Liver (tissue), 3 donors: Measurements from ENCODE around the gene GRK5.

ENCODE experiments used
- CTCF ChIP-seq: fragments of 150-350 bp; IDR thresholded peaks from 2 replicates; pipeline ENCODE4 v1.5.1; 2017; ENCODE audit warnings: improper control_type of control experiment, low read depth, low read length; ENCODE audit not compliant: missing input control
- EGR1 ChIP-seq, 2 donors: IDR thresholded peaks; 2 replicates each; pipeline ENCODE4 v1.6.1; 2016 to 2018; ENCODE audit warnings: antibody characterized with exemption in 2 of 2, low read depth in 2 of 2
- FOXA1 ChIP-seq: IDR thresholded peaks from 2 replicates; pipeline ENCODE4 v1.6.1; 2016; ENCODE audit warnings: antibody characterized with exemption
- RAD21 ChIP-seq, 2 donors: IDR thresholded peaks; 2 replicates each; pipeline ENCODE4 v1.6.1; 2016; ENCODE audit warnings: antibody characterized with exemption in 2 of 2, mild to moderate bottlenecking in 2 of 2
- SP1 ChIP-seq: IDR thresholded peaks from 2 replicates; pipeline ENCODE4 v1.6.1; 2018; ENCODE audit warnings: antibody characterized with exemption, mild to moderate bottlenecking
- TAF1 ChIP-seq: conservative IDR thresholded peaks from 2 replicates; pipeline ENCODE4 v1.6.1; 2016; ENCODE audit warnings: antibody characterized with exemption, mild to moderate bottlenecking
- donor health status: healthy.
- donor health status: healthy.

GRCh38 chr10:119461923-119462322 is 254.6 kb downstream of the GRK5 start:
- TF ChIP-seq TAF1, result no peak
- TF ChIP-seq FOXA1, result no peak
- TF ChIP-seq EGR1 (IDR thresholded peaks at IDR 0.05; ENCODE audit: low read depth in 2 of 2), result no peak
- TF ChIP-seq CTCF, result no peak
- TF ChIP-seq SP1, result no peak
- no peak for TF ChIP-seq RAD21 (IDR thresholded peaks at IDR 0.05)
